Measurements from ENCODE around the gene CLRN3.

DNA sequence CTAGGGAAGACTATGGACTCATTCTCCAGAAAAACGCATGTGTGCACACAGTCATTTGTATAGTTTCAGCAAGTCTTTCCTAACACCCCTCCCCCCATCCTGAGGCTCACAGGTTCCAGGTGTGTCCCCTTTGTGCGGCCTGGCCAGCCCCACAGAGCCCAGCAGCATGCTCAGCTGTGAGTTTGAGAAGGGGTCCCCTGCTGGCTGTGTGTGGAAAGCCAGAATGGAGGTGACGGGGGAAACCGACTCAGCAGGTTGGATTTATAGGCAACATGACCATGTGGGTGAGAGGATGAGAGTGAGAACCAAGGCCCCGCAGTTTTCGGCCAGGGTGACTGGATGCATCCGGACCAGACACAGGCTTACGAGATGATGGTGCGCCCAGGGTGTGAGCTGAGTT lies 24.1 kb upstream of the CLRN3 start:
- no peak for TF ChIP-seq TAF1 (IDR thresholded peaks at IDR 0.05; ENCODE audit: borderline replicate concordance, insufficient read depth, low read length)
- TF ChIP-seq POLR2AphosphoS5 (IDR thresholded peaks at IDR 0.05; ENCODE audit: low read depth, low read length), result no peak
- TF ChIP-seq, protein P1, sequence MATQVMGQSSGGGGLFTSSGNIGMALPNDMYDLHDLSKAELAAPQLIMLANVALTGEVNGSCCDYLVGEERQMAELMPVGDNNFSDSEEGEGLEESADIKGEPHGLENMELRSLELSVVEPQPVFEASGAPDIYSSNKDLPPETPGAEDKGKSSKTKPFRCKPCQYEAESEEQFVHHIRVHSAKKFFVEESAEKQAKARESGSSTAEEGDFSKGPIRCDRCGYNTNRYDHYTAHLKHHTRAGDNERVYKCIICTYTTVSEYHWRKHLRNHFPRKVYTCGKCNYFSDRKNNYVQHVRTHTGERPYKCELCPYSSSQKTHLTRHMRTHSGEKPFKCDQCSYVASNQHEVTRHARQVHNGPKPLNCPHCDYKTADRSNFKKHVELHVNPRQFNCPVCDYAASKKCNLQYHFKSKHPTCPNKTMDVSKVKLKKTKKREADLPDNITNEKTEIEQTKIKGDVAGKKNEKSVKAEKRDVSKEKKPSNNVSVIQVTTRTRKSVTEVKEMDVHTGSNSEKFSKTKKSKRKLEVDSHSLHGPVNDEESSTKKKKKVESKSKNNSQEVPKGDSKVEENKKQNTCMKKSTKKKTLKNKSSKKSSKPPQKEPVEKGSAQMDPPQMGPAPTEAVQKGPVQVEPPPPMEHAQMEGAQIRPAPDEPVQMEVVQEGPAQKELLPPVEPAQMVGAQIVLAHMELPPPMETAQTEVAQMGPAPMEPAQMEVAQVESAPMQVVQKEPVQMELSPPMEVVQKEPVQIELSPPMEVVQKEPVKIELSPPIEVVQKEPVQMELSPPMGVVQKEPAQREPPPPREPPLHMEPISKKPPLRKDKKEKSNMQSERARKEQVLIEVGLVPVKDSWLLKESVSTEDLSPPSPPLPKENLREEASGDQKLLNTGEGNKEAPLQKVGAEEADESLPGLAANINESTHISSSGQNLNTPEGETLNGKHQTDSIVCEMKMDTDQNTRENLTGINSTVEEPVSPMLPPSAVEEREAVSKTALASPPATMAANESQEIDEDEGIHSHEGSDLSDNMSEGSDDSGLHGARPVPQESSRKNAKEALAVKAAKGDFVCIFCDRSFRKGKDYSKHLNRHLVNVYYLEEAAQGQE (IDR thresholded peaks at IDR 0.05; ENCODE audit: insufficient read depth in 1 of 2, low read depth in 2 of 2, low read length in 2 of 2), result no peak
- no peak for TF ChIP-seq SIN3A (IDR thresholded peaks at IDR 0.05; ENCODE audit: borderline replicate concordance, insufficient read depth, low read length)
- TF ChIP-seq FOXP2 (optimal IDR thresholded peaks at IDR 0.05; ENCODE audit: borderline replicate concordance, extremely low read depth, extremely low read length, insufficient read depth), result no peak

Data from PFSK-1 (cell line).